PC-3 (cell line): Measurements from ENCODE around the gene ERFE.

ENCODE experiments used
- CTCF ChIP-seq: fragments of 300-600 bp; sonication (generic); conservative IDR thresholded peaks from 2 replicates; pipeline ENCODE4 v1.5.1; 2017; ENCODE audit warnings: antibody characterized with exemption, low read depth, mild to moderate bottlenecking, low read length
- EZH2 ChIP-seq: fragments of 300-600 bp; sonication (generic); IDR thresholded peaks from one replicate; pipeline ENCODE4 v1.6.1; 2017; ENCODE audit warnings: antibody characterized with exemption, mild to moderate bottlenecking, low read length; ENCODE audit not compliant: unreplicated experiment
- EZH2phosphoT487 ChIP-seq: fragments of 300-600 bp; sonication (generic); IDR thresholded peaks from 2 replicates; pipeline ENCODE4 v1.6.1; 2018; ENCODE audit warnings: mild to moderate bottlenecking, antibody characterized with exemption, low read length, borderline replicate concordance

GRCh38 chr2:238157506-238158017 lies 1.2 kb upstream of the ERFE start:
- TF ChIP-seq CTCF (no peak), EZH2 (no peak), EZH2phosphoT487 (no peak)
